AG09319 (cell line): ENCODE data around the gene AZU1.

ENCODE experiments used
- DNase-seq: peaks from one replicate; pipeline ENCODE4 v3.0.0-alpha.2; 2010; ENCODE audit warnings: low read depth; ENCODE audit errors: extremely low read depth
- TF ChIP-seq, protein P1 (sequence below): IDR thresholded peaks from 2 replicates; pipeline ENCODE4 v1.5.1; 2011; ENCODE audit warnings: low read depth, mild to moderate bottlenecking, inconsistent platforms, low read length, moderate library complexity

The AZU1 gene

DNA sequence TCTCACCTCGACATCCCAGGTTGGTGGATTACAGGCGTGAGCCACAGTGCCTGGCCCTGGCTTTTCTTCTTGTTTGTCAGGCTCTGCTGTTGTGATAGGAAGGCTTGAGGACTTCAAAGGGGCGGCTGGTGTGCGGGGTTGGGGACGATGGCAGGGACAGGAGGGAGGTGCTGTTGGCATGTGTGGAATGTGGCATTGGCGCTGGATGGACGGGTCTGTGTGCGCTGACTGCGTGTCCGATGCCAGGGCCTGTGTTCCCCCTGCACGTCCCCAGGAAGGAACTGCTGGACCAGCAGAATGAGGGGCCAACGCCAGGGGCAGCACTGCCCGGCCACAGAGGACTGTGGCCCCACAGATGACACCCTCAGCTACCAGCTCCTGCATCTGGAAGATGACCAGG, 43.1 kb upstream of the AZU1 start:
- DNase-seq = no peak
- TF ChIP-seq, protein P1, sequence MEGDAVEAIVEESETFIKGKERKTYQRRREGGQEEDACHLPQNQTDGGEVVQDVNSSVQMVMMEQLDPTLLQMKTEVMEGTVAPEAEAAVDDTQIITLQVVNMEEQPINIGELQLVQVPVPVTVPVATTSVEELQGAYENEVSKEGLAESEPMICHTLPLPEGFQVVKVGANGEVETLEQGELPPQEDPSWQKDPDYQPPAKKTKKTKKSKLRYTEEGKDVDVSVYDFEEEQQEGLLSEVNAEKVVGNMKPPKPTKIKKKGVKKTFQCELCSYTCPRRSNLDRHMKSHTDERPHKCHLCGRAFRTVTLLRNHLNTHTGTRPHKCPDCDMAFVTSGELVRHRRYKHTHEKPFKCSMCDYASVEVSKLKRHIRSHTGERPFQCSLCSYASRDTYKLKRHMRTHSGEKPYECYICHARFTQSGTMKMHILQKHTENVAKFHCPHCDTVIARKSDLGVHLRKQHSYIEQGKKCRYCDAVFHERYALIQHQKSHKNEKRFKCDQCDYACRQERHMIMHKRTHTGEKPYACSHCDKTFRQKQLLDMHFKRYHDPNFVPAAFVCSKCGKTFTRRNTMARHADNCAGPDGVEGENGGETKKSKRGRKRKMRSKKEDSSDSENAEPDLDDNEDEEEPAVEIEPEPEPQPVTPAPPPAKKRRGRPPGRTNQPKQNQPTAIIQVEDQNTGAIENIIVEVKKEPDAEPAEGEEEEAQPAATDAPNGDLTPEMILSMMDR = no peak

DNA sequence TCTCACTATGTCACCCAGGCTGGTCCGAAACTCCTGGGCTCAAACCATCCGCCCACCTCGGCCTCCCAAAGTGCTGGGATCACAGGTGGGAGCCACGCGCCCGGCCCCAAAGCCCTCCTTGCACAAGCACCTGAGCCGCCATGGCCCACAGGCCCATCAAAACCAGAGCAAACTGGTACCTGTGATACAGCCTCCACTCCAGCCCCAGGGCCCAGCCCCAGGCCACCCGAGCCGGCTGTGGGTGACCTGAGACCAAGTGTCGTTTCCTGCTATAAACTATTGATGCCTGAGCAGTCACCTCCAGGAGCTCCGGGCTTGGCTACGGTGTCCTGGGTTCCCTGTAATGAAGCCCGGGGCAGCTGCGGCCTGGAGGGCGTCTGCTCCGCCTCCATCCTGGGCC, 40.1 kb upstream of the AZU1 start:
- no peak for DNase-seq
- TF ChIP-seq, protein P1 = no peak

DNA sequence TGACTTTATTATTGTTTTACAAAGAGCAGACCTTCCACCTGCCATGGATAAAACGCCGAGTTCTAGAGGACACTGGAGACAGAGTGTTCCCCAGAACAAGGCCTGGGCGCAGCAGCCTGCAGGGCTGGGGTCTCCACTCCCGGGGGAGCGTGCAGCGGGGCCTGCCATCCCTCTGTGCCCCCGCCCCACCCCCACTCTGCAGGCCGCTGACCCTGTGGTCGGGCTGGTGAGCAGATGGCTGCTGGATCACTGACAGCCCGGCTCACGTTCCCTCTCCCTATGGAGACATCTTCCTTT, 39.0 kb upstream of the AZU1 start:
- TF ChIP-seq, protein P1 = no peak
- DNase-seq = no peak

DNA sequence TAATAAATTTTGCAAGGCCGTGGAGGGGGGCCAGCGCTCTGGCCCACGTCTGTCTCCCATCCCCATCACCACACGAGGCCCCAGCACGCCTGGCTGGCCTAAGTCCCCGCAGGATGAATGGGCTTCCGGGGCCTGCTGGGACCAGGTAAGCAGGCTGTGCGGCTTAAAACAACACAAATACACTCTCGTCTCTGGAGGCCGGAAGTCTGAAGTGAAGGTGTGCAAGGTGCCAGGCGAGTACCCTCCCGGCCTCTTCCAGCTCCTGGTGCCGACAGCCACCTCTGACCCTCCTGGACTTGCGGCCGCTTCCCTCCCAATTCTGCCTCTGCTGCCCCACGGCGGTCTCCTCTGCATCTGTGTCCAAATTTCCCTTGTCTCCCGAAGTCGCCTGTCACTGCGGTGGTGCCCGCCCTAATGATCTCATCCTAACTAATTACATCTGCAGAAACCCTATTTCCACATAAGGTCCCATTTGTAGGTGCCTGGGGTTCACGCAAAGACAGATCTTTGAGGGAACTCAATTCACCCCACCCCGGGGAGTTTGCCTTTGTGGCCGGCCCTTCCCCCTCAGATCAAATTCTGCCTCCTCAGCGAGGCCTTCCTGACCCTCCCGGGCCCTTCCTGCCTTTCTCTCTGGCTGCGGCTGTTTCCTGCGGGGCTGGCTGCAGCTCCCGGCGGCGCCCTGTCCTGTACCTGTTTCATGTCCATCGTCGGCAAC, 38.5 kb upstream of the AZU1 start:
- TF ChIP-seq, protein P1 = no peak
- no peak for DNase-seq

DNA sequence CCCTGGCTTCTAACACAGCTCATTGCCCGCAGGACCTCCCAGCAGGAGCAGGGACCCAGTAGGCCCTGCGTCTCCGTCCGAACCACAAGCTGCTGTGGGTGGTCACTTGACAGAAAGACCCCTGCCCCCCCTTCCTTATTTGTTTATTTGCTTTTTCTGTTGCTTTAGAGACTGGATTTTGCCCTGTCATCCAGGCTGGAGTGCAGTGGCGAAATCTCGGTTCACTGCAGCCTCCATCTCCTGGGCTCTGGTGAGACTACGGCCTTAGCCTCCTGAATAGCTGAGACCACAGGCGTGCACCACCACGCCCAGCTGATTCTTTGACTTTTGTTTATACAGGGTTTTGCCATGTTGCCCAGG, 38.0 kb upstream of the AZU1 start:
- no peak for DNase-seq
- TF ChIP-seq, protein P1 = no peak

DNA sequence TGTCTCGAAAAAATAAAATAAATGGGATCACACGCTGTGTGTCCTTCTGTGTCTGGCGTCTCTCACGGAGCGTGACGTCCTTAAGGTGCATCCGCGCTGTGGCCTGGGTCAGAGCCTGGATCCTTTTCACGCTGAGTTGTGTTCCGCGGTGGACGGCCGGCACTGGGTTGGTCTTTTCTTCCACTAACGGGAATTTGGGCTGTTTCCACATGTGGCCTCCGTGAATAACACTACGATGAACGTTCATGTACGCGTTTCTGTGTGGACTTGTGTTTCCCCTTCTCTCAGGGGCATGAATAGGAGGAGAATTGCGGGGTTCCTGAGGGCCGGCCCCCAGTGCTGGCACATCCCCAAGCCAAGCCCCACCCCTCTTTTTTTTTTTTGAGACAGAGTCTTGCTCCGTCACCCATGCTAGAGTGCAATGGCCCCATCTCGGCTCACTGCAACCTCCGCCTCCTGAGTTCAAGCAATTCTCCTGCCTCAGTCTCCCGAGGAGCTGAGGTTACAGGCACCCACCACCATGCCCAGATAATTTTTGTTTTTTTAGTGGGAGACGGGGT, 36.5 kb upstream of the AZU1 start:
- no peak for DNase-seq
- TF ChIP-seq, protein P1 = no peak

DNA sequence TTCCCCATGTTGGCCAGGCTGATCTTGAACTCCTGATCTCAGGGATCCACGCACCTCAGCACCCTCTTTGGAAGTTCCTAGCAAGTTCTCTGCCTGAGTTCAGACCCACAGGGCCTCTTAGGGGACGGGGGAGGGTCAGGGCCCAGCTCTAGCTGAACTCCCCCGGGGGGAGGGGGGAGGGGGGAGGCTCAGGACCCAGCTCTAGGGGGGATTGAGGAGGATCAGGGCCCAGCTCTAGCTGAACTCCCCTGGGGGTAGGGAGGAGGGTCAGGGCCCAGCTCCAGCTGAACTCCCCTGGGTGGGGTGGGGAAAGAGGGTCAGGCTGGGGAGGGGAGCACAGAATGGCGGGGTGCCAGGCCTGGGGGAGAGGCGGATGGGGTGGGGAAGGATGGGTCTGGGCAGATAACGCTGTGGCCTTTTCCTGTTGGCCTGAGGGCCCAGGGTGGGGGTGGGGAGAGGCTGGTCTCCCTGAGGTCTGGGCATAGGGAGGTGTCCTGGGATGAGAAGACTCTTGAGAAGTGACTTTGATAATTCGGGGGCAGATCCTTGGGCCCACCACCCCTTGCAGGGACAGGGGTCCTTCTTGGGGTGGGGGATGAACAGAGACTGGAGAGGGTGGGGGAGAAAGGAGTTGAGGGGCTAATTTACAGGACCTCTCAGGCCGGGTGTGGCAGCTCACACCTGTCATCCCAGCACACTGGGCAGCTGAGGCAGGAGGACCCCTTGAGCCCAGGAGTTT, 35.9 kb upstream of the AZU1 start:
- no peak for DNase-seq
- TF ChIP-seq, protein P1 = no peak
